Right lobe of liver (tissue), 4 donors: ENCODE data around the gene TSPYL4.

Experiments
- CTCF ChIP-seq, 4 donors: fragments of 200-600 bp in 3 of 4; fragments of 450-650 bp in 1 of 4; IDR thresholded peaks; one replicate each; pipeline versions ENCODE4 v1.5.1 to v1.8.0; 2016 to 2022; ENCODE audit warnings: antibody characterized with exemption in 4 of 4, mild to moderate bottlenecking in 2 of 4
- POLR2A ChIP-seq: fragments of 450-650 bp; IDR thresholded peaks from one replicate; pipeline ENCODE4 v1.6.1; 2017; ENCODE audit warnings: antibody characterized with exemption, mild to moderate bottlenecking
- donor health status: DM: no; HTN: no; CAD: no.
- donor health status: DM: no; HTN: no; CAD: no.
- donor health status: DM: no; HTN: yes; CAD: no.

- TF ChIP-seq CTCF (IDR thresholded peaks at IDR 0.05) (peak; percentile 73 to 84 (median 82)), POLR2A (no peak)
Observed at GRCh38 chr6:116268589-116269293, 14.9 kb upstream of the TSPYL4 start.
